ENCODE data around the gene NR2E1.
A peak's percentile ranks its signal among the peaks of the same experiment; 100 is the strongest.

DNA sequence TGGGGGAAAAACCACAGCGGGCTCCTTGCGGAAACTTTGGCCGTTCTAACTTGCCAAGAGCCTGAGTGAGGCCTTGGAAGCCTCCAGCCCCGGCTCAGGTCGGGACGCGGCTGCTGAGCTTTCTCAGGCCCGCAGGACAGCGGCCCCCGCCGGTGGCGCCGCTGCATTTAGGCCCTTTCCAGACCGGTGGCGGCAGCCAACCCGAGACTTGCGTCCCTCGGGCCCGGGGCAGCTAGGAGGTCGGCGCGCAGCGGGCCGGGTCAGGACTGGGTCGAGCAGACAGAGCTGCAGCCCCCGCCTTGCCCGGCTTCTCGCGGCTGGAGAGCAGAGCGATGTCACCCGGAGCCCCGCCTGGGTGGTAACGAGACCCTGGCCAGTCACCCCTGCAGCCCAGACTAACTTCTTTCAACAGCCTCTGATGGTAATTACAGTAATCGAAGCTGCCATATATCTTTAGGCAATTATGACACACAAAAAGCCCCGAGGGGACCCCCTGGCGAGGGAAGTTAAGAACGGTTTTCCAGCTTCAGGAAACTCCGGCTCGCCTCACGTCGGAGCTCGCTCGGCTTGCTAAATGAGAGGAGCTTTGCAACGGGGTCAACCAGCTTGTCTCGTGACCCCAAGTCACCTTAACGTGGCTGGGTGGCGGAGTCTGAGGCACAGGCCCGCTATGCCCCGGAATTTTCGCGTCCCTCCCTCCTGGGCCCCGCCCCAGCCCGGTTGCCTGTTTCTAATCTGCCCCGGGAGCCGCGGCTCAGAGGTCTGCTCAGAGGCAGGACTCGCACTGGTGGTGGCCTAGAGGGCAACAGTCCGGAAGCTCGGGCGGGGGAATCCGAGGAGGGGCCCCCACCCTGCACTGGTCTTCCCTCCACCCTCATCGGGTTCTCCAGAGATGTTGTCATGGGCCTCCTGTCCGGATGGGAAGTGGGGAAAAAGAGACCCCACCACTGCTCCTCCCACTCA, 3.0 kb downstream of the NR2E1 start:
- TF ChIP-seq, protein P1, sequence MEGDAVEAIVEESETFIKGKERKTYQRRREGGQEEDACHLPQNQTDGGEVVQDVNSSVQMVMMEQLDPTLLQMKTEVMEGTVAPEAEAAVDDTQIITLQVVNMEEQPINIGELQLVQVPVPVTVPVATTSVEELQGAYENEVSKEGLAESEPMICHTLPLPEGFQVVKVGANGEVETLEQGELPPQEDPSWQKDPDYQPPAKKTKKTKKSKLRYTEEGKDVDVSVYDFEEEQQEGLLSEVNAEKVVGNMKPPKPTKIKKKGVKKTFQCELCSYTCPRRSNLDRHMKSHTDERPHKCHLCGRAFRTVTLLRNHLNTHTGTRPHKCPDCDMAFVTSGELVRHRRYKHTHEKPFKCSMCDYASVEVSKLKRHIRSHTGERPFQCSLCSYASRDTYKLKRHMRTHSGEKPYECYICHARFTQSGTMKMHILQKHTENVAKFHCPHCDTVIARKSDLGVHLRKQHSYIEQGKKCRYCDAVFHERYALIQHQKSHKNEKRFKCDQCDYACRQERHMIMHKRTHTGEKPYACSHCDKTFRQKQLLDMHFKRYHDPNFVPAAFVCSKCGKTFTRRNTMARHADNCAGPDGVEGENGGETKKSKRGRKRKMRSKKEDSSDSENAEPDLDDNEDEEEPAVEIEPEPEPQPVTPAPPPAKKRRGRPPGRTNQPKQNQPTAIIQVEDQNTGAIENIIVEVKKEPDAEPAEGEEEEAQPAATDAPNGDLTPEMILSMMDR (IDR thresholded peaks at IDR 0.05): peak in 2 of 4 experiments; percentile 14 to 16
- no peak for TF ChIP-seq POLR2A (IDR thresholded peaks at IDR 0.05)
